GM18526 (cell line): Measurements from ENCODE around the gene ARRB1.

ENCODE experiments used
- POLR2A ChIP-seq: IDR thresholded peaks from 3 replicates; pipeline ENCODE4 v1.6.1; 2011; ENCODE audit not compliant: insufficient read length; ENCODE audit errors: extremely low read depth

Gene ARRB1

DNA sequence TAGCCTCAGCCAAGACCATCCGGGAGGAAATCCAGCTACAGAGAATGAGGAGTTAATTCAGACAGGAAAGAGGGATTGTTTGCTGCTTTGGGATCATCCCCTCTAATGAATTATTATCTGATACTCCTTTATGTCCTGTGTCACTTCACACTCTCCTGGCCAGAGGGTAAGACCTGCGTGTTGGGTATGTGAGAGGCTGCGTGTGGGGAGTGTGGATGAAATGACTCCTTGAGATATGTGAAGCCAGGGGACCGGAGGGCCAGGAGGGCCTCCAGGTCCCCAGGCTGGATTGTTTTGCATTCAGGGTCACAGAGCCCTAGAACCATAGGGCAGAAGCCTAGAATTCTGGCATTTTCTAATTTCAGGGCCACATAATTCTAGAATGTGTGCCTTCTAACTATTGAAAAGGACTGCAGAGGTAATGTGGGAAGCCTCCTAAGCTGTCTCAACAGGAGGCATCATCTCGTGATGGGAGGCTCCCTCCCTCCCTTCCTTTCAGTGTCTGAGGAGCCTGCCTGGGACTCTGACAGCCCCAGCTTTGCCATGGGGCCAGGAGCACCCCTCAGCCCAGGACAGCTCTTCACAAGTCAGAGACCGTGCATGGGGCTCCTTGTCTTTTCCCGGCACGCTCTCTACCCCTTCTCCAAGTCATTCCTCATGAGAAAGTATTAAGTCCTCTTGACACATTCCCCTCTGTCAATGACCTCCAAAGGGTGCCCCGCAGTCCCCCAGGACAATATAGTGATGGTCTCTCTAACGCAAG, 107.2 kb downstream of the ARRB1 start:
- no peak for TF ChIP-seq POLR2A

DNA sequence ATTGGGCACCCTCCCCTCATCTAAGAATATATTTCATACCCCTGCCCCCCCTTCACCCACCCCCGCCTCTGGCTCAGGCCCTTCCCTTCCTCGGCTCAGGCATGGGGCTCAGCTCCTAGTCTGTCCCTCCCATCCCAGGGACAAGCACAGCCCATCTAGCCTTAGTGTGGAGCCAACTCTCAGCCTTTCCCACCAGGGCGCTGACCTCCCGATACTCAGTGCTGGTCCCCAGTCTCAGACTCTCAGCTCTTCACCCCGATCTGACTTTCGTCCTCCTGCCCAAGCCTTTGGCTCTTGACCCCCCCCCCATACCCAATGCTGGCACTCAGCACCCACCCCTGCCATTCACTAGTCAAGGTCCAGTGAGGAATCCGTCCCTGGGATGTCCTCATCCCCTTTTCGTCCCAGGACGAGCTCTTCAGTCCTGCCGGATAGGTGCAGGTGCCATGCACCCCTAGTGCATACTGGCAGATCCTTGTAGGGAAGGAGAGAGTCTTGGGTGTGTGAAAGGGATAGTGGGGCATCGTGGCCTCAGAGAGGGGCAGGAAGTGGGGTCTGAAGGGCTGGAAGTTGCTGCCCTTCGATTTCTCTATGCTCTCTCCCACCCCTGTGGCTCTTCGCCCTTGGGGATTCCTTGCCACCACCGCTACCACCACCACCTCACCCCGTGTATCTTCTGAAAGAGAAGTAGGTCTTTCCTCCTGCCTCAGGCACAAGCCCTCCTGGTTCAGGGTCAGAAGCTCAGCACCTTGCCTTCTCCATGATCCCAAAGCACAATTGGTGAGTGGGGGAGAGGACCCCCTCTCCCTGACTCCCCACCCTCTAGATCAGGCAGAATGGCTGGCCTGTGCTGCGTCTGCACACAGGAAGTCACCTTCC, 108.5 kb downstream of the ARRB1 start:
- TF ChIP-seq POLR2A: no peak

- no peak for TF ChIP-seq POLR2A
Measured at GRCh38 chr11:75241906-75242644, 109.4 kb downstream of the ARRB1 start.

DNA sequence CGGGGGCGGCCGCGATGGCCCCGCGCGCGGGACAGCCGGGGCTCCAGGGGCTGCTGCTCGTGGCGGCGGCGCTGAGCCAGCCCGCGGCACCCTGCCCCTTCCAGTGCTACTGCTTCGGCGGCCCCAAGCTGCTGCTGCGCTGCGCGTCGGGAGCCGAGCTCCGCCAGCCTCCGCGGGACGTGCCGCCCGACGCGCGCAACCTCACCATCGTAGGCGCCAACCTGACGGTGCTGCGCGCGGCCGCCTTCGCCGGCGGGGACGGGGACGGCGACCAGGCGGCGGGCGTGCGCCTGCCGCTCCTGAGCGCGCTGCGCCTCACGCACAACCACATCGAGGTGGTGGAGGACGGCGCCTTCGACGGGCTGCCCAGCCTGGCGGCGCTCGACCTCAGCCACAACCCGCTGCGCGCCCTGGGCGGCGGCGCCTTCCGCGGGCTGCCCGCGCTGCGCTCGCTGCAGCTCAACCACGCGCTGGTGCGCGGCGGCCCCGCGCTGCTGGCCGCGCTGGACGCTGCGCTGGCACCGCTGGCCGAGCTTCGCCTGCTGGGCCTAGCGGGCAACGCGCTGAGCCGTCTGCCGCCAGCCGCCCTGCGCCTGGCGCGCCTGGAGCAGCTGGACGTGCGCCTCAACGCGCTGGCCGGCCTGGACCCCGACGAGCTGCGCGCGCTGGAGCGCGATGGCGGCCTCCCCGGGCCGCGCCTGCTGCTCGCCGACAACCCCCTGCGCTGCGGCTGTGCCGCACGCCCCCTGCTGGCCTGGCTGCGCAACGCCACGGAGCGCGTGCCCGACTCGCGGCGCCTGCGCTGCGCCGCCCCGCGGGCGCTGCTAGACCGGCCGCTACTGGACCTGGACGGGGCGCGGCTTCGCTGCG, 110.2 kb downstream of the ARRB1 start:
- TF ChIP-seq POLR2A: no peak

- TF ChIP-seq POLR2A: no peak
Measured at GRCh38 chr11:75240311-75241035, 111.0 kb downstream of the ARRB1 start, which contains the start of gene TPBGL. Gene TPBGL, plus strand, starts transcription at chr11:75240774. Its CDS starts 276 bp downstream, at chr11:75241050.

DNA sequence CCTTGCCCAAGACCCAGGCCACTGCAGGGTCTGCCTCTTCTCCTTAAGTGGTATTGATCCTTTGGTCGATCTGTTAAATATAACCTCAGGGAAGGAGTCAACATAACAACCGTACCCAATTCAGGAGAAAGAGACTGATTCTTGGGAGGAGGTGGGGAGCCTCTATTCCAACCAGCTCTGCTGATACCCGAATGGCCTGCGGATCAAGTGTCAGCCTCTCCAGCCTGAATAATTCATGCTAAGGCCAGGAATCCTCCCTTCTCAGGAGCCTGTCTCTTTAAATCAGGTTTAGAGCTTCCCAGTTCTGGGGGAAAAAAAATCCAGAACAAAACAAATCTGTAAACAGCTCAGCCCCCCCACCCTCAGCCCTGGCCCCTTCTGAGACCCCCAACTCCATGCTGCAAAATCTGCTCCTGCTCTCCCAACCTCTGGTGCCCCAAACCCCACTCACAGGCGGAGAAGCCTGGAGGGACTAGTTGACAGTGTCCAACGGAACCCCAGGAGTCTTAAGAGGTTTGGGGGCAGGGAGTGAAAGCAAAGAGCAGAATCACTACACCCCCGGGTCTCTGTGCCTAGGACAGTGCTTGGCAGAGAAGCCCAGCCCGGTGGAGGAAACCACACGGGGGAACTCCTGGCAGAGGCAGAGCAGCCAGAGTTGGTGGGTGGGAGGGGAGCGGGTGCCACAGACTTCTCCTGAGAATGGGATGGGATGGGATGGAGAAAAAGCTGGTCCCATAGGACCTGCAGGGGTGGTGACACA, 111.8 kb downstream of the ARRB1 start:
- TF ChIP-seq POLR2A: no peak

- TF ChIP-seq POLR2A: no peak
Measured at GRCh38 chr11:75238595-75239440, 112.6 kb downstream of the ARRB1 start.

DNA sequence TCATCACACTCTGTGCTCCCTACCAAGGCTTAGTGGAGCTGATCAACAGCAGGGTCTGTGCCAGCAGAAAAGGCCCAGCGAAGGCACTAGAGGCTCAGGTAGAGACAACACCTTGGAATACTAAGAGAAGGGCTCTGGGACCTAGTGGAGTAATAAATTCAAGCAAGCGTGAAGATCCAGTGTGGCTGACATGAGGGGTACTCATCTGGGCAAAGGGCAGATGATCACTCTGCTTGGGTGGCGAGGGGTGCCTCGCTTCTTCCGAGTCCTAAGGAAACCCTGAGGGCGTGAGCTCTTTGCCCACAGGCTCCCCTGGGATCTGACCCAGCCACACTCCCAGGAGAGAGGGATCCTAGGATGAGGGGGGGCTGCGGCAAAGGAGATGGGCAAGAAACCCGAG, 114.4 kb downstream of the ARRB1 start:
- no peak for TF ChIP-seq POLR2A

GRCh38 chr11:75236062-75236461, 115.4 kb downstream of the ARRB1 start:
- no peak for TF ChIP-seq POLR2A

- no peak for TF ChIP-seq POLR2A
Measured at GRCh38 chr11:75233754-75234172, 117.7 kb downstream of the ARRB1 start.

DNA sequence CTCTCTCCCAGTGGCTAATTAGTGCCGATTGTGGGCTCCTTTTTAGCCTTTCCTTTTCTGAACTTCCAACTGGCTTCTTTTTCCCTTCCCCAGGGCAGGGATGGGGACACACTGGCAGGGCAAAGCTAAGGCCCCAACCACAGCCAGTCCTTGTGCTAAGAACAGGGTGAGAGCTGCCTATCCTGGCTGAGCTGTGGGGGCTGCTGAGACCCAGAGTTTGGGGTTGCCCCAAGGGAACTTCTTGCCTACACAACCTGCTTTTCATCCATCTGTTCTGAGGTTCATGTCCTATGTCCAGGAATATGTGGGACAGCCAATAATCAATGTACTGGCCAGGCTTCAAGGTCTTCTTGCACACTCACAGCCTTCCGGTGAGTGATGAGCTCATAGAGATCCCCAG, 120.8 kb downstream of the ARRB1 start:
- TF ChIP-seq POLR2A: no peak

DNA sequence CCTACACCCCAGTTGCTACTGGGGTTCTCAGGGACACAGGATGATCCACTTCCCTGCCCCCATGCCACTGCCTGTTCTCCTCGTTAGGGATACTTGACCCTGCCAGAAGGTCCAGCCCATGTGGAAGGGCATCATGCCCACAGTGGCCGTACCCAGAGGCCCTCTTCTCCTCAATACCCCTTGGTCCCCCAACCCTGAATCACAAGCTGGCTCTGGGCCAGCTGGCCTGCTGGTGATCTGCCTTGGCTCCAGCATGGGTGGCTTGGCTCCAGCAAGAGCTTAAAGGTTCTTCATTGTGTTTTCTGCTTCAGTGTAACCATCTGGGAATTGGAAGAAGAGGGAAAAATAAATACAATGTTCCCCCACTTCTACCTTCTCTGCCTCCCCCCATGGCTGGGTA, 122.0 kb downstream of the ARRB1 start:
- no peak for TF ChIP-seq POLR2A
